ENCODE results near the gene ALDH4A1.

GRCh38 chr1:18872071-18872611 lies 30.2 kb downstream of the ALDH4A1 start:
- TF ChIP-seq CTCF (IDR thresholded peaks at IDR 0.05; ENCODE audit: low read depth, low read length): no peak
- TF ChIP-seq EZH2phosphoT487 (IDR thresholded peaks at IDR 0.05; ENCODE audit: low read depth): no peak
